H9 (cell line): ENCODE data around the gene DNAH12. TPM values are rescaled to one million over a fixed set of nuclear protein-coding genes. Genes with fewer than 3 reads are reported as not detected.

Source experiments
- DNase-seq: peaks from one replicate; pipeline ENCODE4 v3.0.0-alpha.2; 2017
- H2AFZ ChIP-seq: one replicate; pipeline ENCODE4 v1.6.1; 2013; ENCODE audit warnings: mild to moderate bottlenecking, low read length, control low read depth, moderate library complexity
- H2AK5ac ChIP-seq: 2 replicates; pipeline ENCODE4 v1.6.1; 2013; ENCODE audit warnings: low read length, control low read depth, mixed read lengths; ENCODE audit not compliant: insufficient read length
- H2BK120ac ChIP-seq: one replicate; pipeline ENCODE4 v1.6.1; 2013; ENCODE audit warnings: low read depth, mild to moderate bottlenecking, low read length, control low read depth, inconsistent platforms; ENCODE audit not compliant: poor library complexity, severe bottlenecking
- H2BK12ac ChIP-seq: 2 replicates; pipeline ENCODE4 v1.6.1; 2013; ENCODE audit warnings: low read length, control low read depth, mixed read lengths, low read depth; ENCODE audit not compliant: insufficient read length
- H2BK15ac ChIP-seq: 2 replicates; pipeline ENCODE4 v1.6.1; 2013; ENCODE audit warnings: low read depth, low read length, control low read depth
- H2BK20ac ChIP-seq: one replicate; pipeline ENCODE4 v1.6.1; 2013; ENCODE audit warnings: low read depth, mild to moderate bottlenecking, low read length, control low read depth, inconsistent platforms; ENCODE audit not compliant: poor library complexity, severe bottlenecking
- H2BK5ac ChIP-seq: 2 replicates; pipeline ENCODE4 v1.6.1; 2013; ENCODE audit warnings: low read length, control low read depth, mixed read lengths; ENCODE audit not compliant: insufficient read length
- H3K14ac ChIP-seq: 2 replicates; pipeline ENCODE4 v1.6.1; 2013; ENCODE audit warnings: low read length, control low read depth; ENCODE audit not compliant: insufficient read depth
- H3K18ac ChIP-seq: 2 replicates; pipeline ENCODE4 v1.6.1; 2013; ENCODE audit warnings: low read depth, mild to moderate bottlenecking, mixed read lengths, low read length, control low read depth; ENCODE audit not compliant: insufficient read length
- H3K23ac ChIP-seq: 2 replicates; pipeline ENCODE4 v1.6.1; 2013; ENCODE audit warnings: low read length, control low read depth, mixed read lengths, low read depth; ENCODE audit not compliant: insufficient read length
- H3K23me2 ChIP-seq: 2 replicates; pipeline ENCODE4 v1.6.1; 2013; ENCODE audit warnings: low read depth, mild to moderate bottlenecking, mixed read lengths, low read length, control low read depth; ENCODE audit not compliant: insufficient read length, poor library complexity, severe bottlenecking
- H3K27ac ChIP-seq: 2 replicates; pipeline ENCODE4 v1.5.1; 2013; ENCODE audit warnings: low read length, control low read depth, mixed read lengths, low read depth; ENCODE audit not compliant: insufficient read length
- H3K27me3 ChIP-seq: 2 replicates; pipeline ENCODE4 v1.6.1; 2013; ENCODE audit warnings: low read length, control low read depth, inconsistent platforms; ENCODE audit not compliant: insufficient read depth
- H3K4ac ChIP-seq: 2 replicates; pipeline ENCODE4 v1.6.1; 2013; ENCODE audit warnings: low read depth, mild to moderate bottlenecking, control low read depth, inconsistent platforms, low read length, moderate library complexity
- H3K4me1 ChIP-seq: 2 replicates; pipeline ENCODE4 v1.6.1; 2013; ENCODE audit warnings: low read length, control low read depth, inconsistent platforms; ENCODE audit not compliant: insufficient read depth
- H3K4me2 ChIP-seq: 2 replicates; pipeline ENCODE4 v1.6.1; 2013; ENCODE audit warnings: low read length, control low read depth, mixed read lengths; ENCODE audit not compliant: insufficient read length, insufficient read depth
- H3K56ac ChIP-seq: 2 replicates; pipeline ENCODE4 v1.6.1; 2013; ENCODE audit warnings: low read depth, mild to moderate bottlenecking, mixed read lengths, low read length, control low read depth; ENCODE audit not compliant: insufficient read length
- H3K79me1 ChIP-seq: 2 replicates; pipeline ENCODE4 v1.6.1; 2013; ENCODE audit warnings: low read depth, mild to moderate bottlenecking, moderate library complexity, low read length, control low read depth, inconsistent platforms; ENCODE audit not compliant: insufficient read depth, poor library complexity, severe bottlenecking
- H3K79me2 ChIP-seq: 2 replicates; pipeline ENCODE4 v1.6.1; 2013; ENCODE audit warnings: low read length, control low read depth, inconsistent platforms; ENCODE audit not compliant: insufficient read depth
- H3K9ac ChIP-seq: 2 replicates; pipeline ENCODE4 v1.6.1; 2013; ENCODE audit warnings: low read length, control low read depth, mixed read lengths; ENCODE audit not compliant: insufficient read length; ENCODE audit errors: extremely low read depth
- H3K9me3 ChIP-seq: one replicate; pipeline ENCODE4 v1.6.1; 2013; ENCODE audit warnings: low read depth, low read length, inconsistent platforms; ENCODE audit not compliant: control insufficient read depth
- H3T11ph ChIP-seq: one replicate; pipeline ENCODE4 v1.6.1; 2013; ENCODE audit warnings: mild to moderate bottlenecking, low read length, control low read depth, inconsistent platforms
- H4K20me1 ChIP-seq: one replicate; pipeline ENCODE4 v1.6.1; 2013; ENCODE audit not compliant: control insufficient read depth, insufficient read length, insufficient read depth
- H4K5ac ChIP-seq: 2 replicates; pipeline ENCODE4 v1.6.1; 2013; ENCODE audit warnings: low read depth, mild to moderate bottlenecking, mixed read lengths, low read length, control low read depth; ENCODE audit not compliant: insufficient read length
- H4K8ac ChIP-seq: replicated peaks from 2 replicates; pipeline ENCODE4 v1.6.1; 2013; ENCODE audit warnings: low read length, control low read depth, mixed read lengths, low read depth; ENCODE audit not compliant: insufficient read length
- H4K91ac ChIP-seq: 2 replicates; pipeline ENCODE4 v1.6.1; 2013; ENCODE audit warnings: low read depth, mild to moderate bottlenecking, moderate library complexity, mixed read lengths, low read length, control low read depth; ENCODE audit not compliant: insufficient read length
- H3K27ac Mint-ChIP-seq, 3 experiments: 2 replicates in 2 of 3; 3 replicates in 1 of 3; pipeline ENCODE4 v1.8.0; 2020 to 2021; ENCODE audit warnings: mixed read lengths in 3 of 3, mild to moderate bottlenecking in 1 of 3, moderate library complexity in 1 of 3
- H3K27me3 Mint-ChIP-seq: 2 replicates; pipeline ENCODE4 v1.8.0; 2021; ENCODE audit warnings: low read depth, mild to moderate bottlenecking, moderate library complexity, mixed read lengths
- H3K36me3 Mint-ChIP-seq, 3 experiments: 2 replicates in 2 of 3; 3 replicates in 1 of 3; pipeline ENCODE4 v1.8.0; 2020 to 2021; ENCODE audit warnings: low read depth in 3 of 3, mixed read lengths in 3 of 3; ENCODE audit not compliant: insufficient read depth in 1 of 3
- H3K4me1 Mint-ChIP-seq, 2 experiments: 2 replicates each; pipeline ENCODE4 v1.8.0; 2020; ENCODE audit warnings: mixed read lengths in 2 of 2
- H3K4me3 Mint-ChIP-seq, 2 experiments: 2 replicates in 1 of 2; 3 replicates in 1 of 2; pipeline ENCODE4 v1.8.0; 2020 to 2021; ENCODE audit warnings: mild to moderate bottlenecking in 2 of 2, mixed read lengths in 2 of 2, moderate library complexity in 1 of 2
- H3K9me3 Mint-ChIP-seq, 2 experiments: 2 replicates in 1 of 2; 3 replicates in 1 of 2; pipeline ENCODE4 v1.8.0; 2020; ENCODE audit warnings: mild to moderate bottlenecking in 2 of 2, mixed read lengths in 2 of 2, moderate library complexity in 1 of 2
- WGBS: extraction: QIAGEN DNeasy Blood & Tissue Kit; methylation state at CpG from one replicate; pipeline ENCODE4 v1.1.7; 2013; ENCODE audit warnings: missing lambda C conversion rate, low lambda C conversion rate, mixed read lengths; ENCODE audit not compliant: insufficient read length; ENCODE audit errors: extremely low coverage; 5-methylcytosine and 5-hydroxymethylcytosine counted together
- total RNA-seq: library from RNA; stranded (reverse); gene quantifications from 2 replicates; pipeline ENCODE4 v1.2.1, GENCODE V29; 2021
- TF ChIP-seq, protein P1 (sequence below): fragments of 200-600 bp; sonication (generic); conservative IDR thresholded peaks from 3 replicates; pipeline ENCODE4 v1.8.0; 2021; ENCODE audit warnings: antibody characterized with exemption, mild to moderate bottlenecking

DNAH12 gene
- total RNA-seq, 1 experiment from 2014 or later: not detected

DNA sequence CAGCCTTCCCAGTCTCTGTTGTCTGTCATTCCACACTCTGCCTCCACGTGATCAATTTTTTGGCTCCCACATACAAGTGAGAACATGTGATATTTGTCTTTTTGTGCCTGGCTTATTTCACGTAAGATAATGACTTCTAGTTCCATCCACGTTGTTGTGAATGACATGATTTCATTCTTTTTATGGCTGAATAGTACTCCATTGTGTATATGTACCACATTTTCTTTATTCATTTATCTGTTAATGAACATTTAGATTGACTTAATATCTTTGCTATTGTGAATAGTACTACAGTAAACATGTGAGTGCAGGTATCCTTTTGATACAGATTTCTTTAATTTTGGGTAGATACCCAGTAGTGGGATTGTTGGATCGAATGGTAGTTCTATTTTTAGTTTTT lies 283.0 kb downstream of the DNAH12 start:
- Histone ChIP-seq H2BK5ac (no peak overlapping the region), H3T11ph (no peak overlapping the region), H3K79me1 (no peaks in the 10 kb centered on the region), H3K18ac (no peak overlapping the region), H2BK120ac (no peak overlapping the region), H2BK20ac (no peak overlapping the region), H2BK15ac (no peak overlapping the region), H3K4me1 (no peaks in the 10 kb centered on the region), H3K27ac (no peak overlapping the region), H3K23ac (no peak overlapping the region), H3K23me2 (no peaks in the 10 kb centered on the region), H3K79me2 (no peaks in the 10 kb centered on the region), H2BK12ac (no peak overlapping the region), H2AFZ (no peak overlapping the region), H3K9ac (no peak overlapping the region), H3K56ac (no peak overlapping the region), H4K5ac (no peak overlapping the region), H3K4me2 (no peak overlapping the region), H4K91ac (no peak overlapping the region), H2AK5ac (no peak overlapping the region), H3K14ac (no peak overlapping the region), H4K8ac (no peak overlapping the region), H3K4ac (no peak overlapping the region), H3K9me3 (no peaks in the 10 kb centered on the region), H3K27me3 (no peaks in the 10 kb centered on the region), H4K20me1 (no peaks in the 10 kb centered on the region)
- Mint-ChIP-seq H3K4me3 (no peak overlapping the region), H3K36me3 (peaks cover 50 to 86% (median 76%) of the 10 kb centered on the region in 3 experiments), H3K9me3 (peaks cover 7 to 8% of the 10 kb centered on the region in 2 experiments; a peak in 4 of 5 replicates), H3K4me1 (no peaks in the 10 kb centered on the region), H3K27ac (no peak overlapping the region), H3K27me3 (no peaks in the 10 kb centered on the region)
- TF ChIP-seq, protein P1, sequence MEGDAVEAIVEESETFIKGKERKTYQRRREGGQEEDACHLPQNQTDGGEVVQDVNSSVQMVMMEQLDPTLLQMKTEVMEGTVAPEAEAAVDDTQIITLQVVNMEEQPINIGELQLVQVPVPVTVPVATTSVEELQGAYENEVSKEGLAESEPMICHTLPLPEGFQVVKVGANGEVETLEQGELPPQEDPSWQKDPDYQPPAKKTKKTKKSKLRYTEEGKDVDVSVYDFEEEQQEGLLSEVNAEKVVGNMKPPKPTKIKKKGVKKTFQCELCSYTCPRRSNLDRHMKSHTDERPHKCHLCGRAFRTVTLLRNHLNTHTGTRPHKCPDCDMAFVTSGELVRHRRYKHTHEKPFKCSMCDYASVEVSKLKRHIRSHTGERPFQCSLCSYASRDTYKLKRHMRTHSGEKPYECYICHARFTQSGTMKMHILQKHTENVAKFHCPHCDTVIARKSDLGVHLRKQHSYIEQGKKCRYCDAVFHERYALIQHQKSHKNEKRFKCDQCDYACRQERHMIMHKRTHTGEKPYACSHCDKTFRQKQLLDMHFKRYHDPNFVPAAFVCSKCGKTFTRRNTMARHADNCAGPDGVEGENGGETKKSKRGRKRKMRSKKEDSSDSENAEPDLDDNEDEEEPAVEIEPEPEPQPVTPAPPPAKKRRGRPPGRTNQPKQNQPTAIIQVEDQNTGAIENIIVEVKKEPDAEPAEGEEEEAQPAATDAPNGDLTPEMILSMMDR: no peak
- no CpG with 5 or more reads among the region's 4 CpGs for WGBS
- no peak for DNase-seq
